Heart right ventricle (tissue), 16 donors: ENCODE measurements around the gene GMPR. TPM values are rescaled to one million over a fixed set of nuclear protein-coding genes. Genes with fewer than 3 reads are reported as not detected.
"Not testable (repeated sequence)": the region's sequence is repeated elsewhere in the genome, so short reads cannot be mapped to it uniquely, and the experiment has no call there.

Experiments used
- ATAC-seq, 8 donors: fragments of 200-7000 bp; cut with Tn5 transposase; one replicate each; pipeline ENCODE4 v1.9.1; 2020; ENCODE audit warnings: mild to moderate bottlenecking in 8 of 8, moderate library complexity in 8 of 8, moderate number of reproducible peaks in 1 of 8
- DNase-seq, 2 donors: peaks; one replicate each; pipeline ENCODE4 v3.0.0-alpha.2; 2020
- H3K27ac ChIP-seq, 10 donors: fragments of 200-600 bp; sonication (generic) in 2 of 10; one replicate each; pipeline versions ENCODE4 v1.5.0 to v1.8.0; 2020 to 2022; ENCODE audit warnings: mild to moderate bottlenecking in 3 of 10
- H3K27me3 ChIP-seq, 7 donors: fragments of 200-600 bp; one replicate each; pipeline ENCODE4 v1.8.0; 2021 to 2022; ENCODE audit warnings: mild to moderate bottlenecking in 2 of 7
- H3K36me3 ChIP-seq, 9 donors: fragments of 200-600 bp; sonication (generic) in 1 of 9; one replicate each; pipeline versions ENCODE4 v1.5.0 to v1.8.0; 2020 to 2022; ENCODE audit warnings: mild to moderate bottlenecking in 2 of 9
- H3K4me1 ChIP-seq, 9 donors: fragments of 200-600 bp; sonication (generic) in 1 of 9; one replicate each; pipeline versions ENCODE4 v1.5.0 to v1.8.0; 2020 to 2022; ENCODE audit warnings: mild to moderate bottlenecking in 4 of 9
- H3K4me3 ChIP-seq, 10 donors: fragments of 200-600 bp; sonication (generic) in 2 of 10; one replicate each; pipeline versions ENCODE4 v1.5.0 to v1.8.0; 2020 to 2022; ENCODE audit warnings: mild to moderate bottlenecking in 7 of 10, moderate library complexity in 2 of 10
- H3K9me3 ChIP-seq, 11 donors: fragments of 200-600 bp in 10 of 11; sonication (generic) in 2 of 11; one replicate each; pipeline versions ENCODE4 v1.5.0 to v1.8.0; 2013 to 2022; ENCODE audit warnings: mild to moderate bottlenecking in 2 of 11, control low read depth in 1 of 11, moderate library complexity in 1 of 11
- WGBS, 2 donors: extraction: QIAGEN DNeasy Blood & Tissue Kit; methylation state at CpG; one replicate each; pipeline ENCODE4 v1.1.7; 2013; ENCODE audit warnings: inconsistent platforms in 1 of 2; 5-methylcytosine and 5-hydroxymethylcytosine counted together
- intact Hi-C, 10 donors: fragments of 100-400 bp; cut with DNase I; formaldehyde crosslinking; loops; one replicate each; pipeline versions ENCODE4 v1.11.1 to v1.14.2; 2022
- polyA plus RNA-seq, 2 donors: library from polyadenylated mRNA; stranded (reverse); fragments of 200-250 nt; gene quantifications; one replicate each; pipeline ENCODE4 v1.2.3, GENCODE V29; 2013
- total RNA-seq, 10 donors: library from RNA; stranded (reverse); fragmentation: NEBNext Ultra II Directional in 3 of 10; extraction: Animal tissue kit (Norgen Biotek cat#: 25700) in 3 of 10; gene quantifications; one replicate each; pipeline versions ENCODE4 v1.2.1 to v1.2.4, GENCODE V29; 2021 to 2023
- TF ChIP-seq, protein P1 (sequence below), 9 donors: fragments of 200-600 bp; sonication (generic) in 2 of 9; IDR thresholded peaks; one replicate each; pipeline versions ENCODE4 v1.5.0 to v1.8.0; 2021 to 2022; ENCODE audit warnings: antibody characterized with exemption in 9 of 9, mild to moderate bottlenecking in 5 of 9, moderate library complexity in 1 of 9
- donor health status: Arrhythmogenic right ventricular cardiomyopathy.
- donor health status: ischemic (EF 13 %, LVEDD 7.1; RV severe dilation, severe dysfunction).
- donor health status: healthy with polysubstance abuse.
- donor health status: DM: no; HTN: yes; CAD: no.
- donor health status: DM: no; HTN: no; CAD: no.
- donor health status: ischemic (EF 25% LVEDD 6.9; RV normal size, moderate dysfunction).
- donor health status: ischemic (EF 25% LVEDD 5.7; RV mildly dilated, moderate dysfunction).
- donor health status: healthy.
- donor health status: DM: yes; HTN: yes; CAD: no.
- donor health status: Ischemic cardiomyopathy.
- donor health status: ischemic (EF 35%, LVEDD 5.7; RV mildly dilated, moderate dysfunction).
- donor health status: nonischemic (EF 11% LVEDD 7.7; RV severe dilation, severe dysfunction).
- donor health status: DM: yes; HTN: yes; CAD: no.
- donor health status: PGD.
- donor health status: ischemic (EF 29% LVEDD 5.4; RV normal size, mild dysfunction).
- donor health status: nonischemic (EF 23%, LVEDD 6.1; RV moderate dilation, normal function).

The GMPR gene
- total and polyA plus RNA-seq, 12 donors, result 74.1 to 334 (median 104) TPM

DNA sequence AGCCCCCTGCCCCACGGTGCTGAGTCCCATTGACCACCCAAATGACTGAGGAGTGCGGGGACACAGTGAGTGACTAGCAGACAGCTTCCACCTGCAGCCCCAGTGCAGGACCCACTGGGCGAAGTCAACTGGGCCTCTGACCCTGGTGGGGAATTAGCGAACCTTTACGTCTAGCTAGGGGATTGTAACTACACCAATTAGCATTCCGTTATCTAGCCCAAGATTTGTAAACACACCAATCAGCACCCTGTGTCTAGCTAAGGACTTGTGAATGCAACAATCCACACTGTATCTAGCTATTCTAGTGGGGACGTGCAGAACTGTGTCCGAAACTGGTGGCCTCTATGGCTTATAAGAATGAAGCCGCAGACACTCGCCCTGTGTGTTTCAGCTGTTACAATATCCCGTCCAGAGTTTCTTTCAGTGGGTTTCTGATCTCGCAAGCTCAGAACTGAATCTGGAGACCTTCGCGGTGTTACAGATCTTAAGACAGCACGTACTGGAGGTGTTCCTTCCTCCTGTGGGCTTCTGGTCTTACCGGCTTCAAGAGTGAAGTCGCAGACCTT, 21.1 kb upstream of the GMPR start:
- no peak overlapping the region for H3K4me3 ChIP-seq
- H3K27me3 ChIP-seq, result peaks cover 0 to 29% (median 5%) of the 10 kb centered on the region in 7 donors
- H3K36me3 ChIP-seq, result no peaks in the 10 kb centered on the region
- no peaks in the 10 kb centered on the region for H3K9me3 ChIP-seq
- peaks cover 0 to 24% (median 15%) of the 10 kb centered on the region in 9 donors for H3K4me1 ChIP-seq
- TF ChIP-seq, protein P1, sequence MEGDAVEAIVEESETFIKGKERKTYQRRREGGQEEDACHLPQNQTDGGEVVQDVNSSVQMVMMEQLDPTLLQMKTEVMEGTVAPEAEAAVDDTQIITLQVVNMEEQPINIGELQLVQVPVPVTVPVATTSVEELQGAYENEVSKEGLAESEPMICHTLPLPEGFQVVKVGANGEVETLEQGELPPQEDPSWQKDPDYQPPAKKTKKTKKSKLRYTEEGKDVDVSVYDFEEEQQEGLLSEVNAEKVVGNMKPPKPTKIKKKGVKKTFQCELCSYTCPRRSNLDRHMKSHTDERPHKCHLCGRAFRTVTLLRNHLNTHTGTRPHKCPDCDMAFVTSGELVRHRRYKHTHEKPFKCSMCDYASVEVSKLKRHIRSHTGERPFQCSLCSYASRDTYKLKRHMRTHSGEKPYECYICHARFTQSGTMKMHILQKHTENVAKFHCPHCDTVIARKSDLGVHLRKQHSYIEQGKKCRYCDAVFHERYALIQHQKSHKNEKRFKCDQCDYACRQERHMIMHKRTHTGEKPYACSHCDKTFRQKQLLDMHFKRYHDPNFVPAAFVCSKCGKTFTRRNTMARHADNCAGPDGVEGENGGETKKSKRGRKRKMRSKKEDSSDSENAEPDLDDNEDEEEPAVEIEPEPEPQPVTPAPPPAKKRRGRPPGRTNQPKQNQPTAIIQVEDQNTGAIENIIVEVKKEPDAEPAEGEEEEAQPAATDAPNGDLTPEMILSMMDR (IDR thresholded peaks at IDR 0.05), result no peak
- DNase-seq (no peak), ATAC-seq (peak in 1 of 8 donors; percentile 35)
- intact Hi-C loops, result no loop called here
- no peak overlapping the region for H3K27ac ChIP-seq
- 92 to 94% methylated on average over 17 of the region's 17 CpGs for WGBS, 2 donors

DNA sequence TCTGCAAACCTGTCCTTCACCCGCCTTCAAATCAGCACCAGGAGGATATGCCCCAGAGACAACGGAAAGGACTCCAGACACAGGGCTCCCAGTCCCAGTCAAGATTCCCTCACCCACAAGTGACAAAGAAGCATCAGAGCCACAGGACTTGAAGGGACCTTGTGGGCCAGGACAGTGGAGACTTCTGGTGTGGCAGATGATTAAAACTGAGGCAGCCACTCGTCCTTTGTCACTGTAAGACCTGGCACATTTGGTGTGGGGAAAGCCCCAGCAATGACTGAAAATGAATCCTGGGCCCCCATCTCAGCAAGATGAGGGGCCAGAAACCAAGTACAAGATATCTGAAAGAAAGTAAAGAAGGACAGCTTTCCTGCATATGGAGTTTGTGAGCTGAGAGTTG, 15.6 kb upstream of the GMPR start:
- peaks cover 0 to 4% (median 0%) of the 10 kb centered on the region in 9 donors for H3K4me1 ChIP-seq
- no peaks in the 10 kb centered on the region for H3K36me3 ChIP-seq
- H3K4me3 ChIP-seq, result no peak overlapping the region
- H3K27ac ChIP-seq, result no peak overlapping the region
- peaks cover 0 to 7% (median 0%) of the 10 kb centered on the region in 7 donors for H3K27me3 ChIP-seq
- TF ChIP-seq, protein P1 (IDR thresholded peaks at IDR 0.05), result no peak
- DNase-seq, result no peak
- peaks cover 0 to 3% (median 0%) of the 10 kb centered on the region in 11 donors for H3K9me3 ChIP-seq
- intact Hi-C loops, result no loop called here
- 88 to 90% methylated on average over 3 of the region's 3 CpGs for WGBS, 2 donors
- no peak for ATAC-seq

DNA sequence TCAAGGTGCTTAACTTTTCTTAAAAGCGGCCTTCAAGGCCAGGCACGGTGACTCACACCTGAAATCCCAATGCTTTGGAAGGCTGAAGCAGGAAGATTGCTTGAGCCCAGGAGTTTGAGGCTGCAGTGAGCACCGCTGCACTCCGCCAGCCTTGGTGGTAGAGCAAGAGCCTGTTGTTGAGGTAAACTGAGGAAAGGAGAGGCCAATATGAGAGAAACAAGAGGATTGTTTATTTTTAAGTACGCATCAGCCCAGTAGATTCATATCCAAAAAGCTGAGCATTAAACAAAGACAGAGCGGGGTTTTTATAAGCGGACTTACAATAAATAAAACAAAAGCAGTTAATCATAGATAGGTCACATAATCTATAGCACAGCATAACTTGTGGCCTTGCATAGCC, 15.0 kb upstream of the GMPR start:
- H3K4me1 ChIP-seq, result peaks cover 0 to 4% (median 0%) of the 10 kb centered on the region in 9 donors
- WGBS, 2 donors, result 94 to 96% methylated on average over 7 of the region's 7 CpGs
- no peak for ATAC-seq
- no peak overlapping the region for H3K27ac ChIP-seq
- no peaks in the 10 kb centered on the region for H3K36me3 ChIP-seq
- no peak overlapping the region for H3K4me3 ChIP-seq
- TF ChIP-seq, protein P1 (IDR thresholded peaks at IDR 0.05), result no peak
- H3K27me3 ChIP-seq, result peaks cover 0 to 2% (median 0%) of the 10 kb centered on the region in 7 donors
- no peak for DNase-seq
- H3K9me3 ChIP-seq, result peaks cover 0 to 3% (median 0%) of the 10 kb centered on the region in 11 donors
- intact Hi-C loops, result no loop called here

DNA sequence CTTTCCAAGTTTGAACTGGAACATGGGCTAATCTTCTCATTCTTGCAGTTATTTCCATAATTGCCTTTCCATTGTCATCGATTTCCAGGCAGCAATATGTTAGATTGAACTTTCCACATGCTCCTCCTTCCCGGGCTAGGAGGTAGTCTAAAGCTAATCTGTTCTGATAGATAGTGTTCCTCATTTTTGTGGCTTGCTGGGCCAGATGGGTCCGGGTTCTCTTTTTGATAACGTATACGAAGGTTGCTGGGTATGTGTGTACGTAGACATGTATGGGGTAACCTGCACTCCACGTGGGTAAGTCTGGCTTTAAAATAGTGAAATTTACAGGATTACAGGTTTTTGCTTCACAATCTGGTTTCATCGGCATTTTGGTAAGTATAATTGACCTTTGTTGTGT, 14.0 kb upstream of the GMPR start:
- TF ChIP-seq, protein P1 (IDR thresholded peaks at IDR 0.05), result no peak
- intact Hi-C loops, result no loop called here

DNA sequence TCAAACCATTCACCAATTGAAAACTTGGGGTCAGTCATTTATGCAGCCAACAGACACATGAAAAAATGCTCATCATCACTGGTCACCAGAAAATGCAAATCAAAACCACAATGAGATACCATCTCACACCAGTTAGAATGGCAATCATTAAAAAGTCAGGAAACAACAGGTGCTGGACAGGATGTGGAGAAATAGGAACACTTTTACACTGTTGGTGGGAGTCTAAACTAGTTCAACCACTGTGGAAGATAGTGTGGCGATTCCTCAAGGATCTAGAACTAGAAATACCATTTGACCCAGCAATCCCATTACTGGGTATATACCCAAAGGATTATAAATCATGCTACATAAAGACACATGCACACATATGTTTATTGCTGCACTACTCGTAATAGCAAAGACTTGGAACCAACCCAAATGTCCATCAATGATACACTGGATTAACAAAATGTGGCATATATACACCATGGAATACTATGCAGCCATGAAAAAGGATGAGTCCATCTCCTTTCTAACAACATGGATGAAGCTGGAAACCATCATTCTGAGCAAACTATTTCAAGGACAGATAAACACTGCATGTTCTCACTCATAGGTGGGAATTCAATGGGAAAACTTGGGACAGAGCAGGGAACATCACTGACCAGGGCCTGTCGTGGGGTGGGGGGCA, 13.2 kb upstream of the GMPR start:
- intact Hi-C loops, result not testable (repeated sequence)
- H3K27me3 ChIP-seq, result peaks cover 0 to 10% (median 0%) of the 10 kb centered on the region in 7 donors
- WGBS, 2 donors, result 86% methylated on average over 3 of the region's 3 CpGs

More for the DNA sequence above, 14.0 kb upstream of the GMPR start:
- Histone ChIP-seq H3K27ac (no peak overlapping the region), H3K9me3 (peaks cover 0 to 3% (median 0%) of the 10 kb centered on the region in 11 donors), H3K4me1 (peaks cover 0 to 10% (median 4%) of the 10 kb centered on the region in 9 donors), H3K4me3 (no peak overlapping the region), H3K27me3 (peaks cover 0 to 3% (median 0%) of the 10 kb centered on the region in 7 donors), H3K36me3 (no peaks in the 10 kb centered on the region)
- 81 to 89% methylated on average over 8 of the region's 8 CpGs for WGBS, 2 donors
- DNase-seq (no peak), ATAC-seq (no peak)

DNA sequence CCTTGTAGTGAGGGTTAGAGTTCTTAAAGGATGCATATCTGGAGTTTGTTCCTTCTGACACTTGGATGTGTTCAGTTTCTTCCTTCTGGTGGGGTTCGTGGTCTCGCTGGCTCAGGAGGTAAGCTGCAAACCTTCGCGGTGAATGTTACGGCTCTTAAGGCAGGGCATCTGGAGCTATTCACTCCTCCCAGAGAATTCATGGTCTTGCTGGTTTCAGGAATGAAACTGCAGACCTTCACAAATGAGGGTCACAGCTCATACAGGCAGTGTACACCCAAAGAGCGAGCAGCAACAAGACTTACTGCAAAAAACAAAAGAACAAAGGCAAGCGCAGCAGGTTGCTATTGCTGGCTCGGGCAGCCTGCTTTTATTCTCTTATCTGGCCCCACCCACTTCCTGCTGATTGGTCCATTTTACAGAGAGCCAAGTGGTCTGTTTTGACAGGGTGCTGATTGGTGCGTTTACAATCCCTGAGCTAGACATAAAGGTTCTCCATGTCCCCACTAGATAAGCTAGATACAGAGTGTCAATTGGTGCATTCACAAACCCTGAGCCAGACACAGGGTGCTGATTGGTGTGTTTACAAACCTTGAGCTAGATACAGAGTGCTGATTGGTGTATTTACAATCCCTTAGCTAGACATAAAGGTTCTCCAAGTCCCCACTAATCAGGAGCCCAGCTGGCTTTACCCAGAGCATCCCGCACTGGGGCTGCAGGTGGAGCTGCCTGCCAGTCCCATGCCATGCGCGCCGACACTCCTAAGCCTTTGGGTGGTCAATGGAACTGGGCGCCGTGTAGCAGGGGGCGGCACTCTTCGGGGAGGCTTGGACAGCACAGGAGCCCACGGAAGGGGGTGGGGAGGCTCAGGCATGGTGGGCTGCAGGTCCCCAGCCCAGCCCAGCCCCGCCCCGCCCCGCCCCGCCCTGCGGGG, 12.0 kb upstream of the GMPR start:
- Histone ChIP-seq H3K27me3 (peaks cover 0 to 18% (median 0%) of the 10 kb centered on the region in 7 donors), H3K4me1 (peaks cover 0 to 18% (median 13%) of the 10 kb centered on the region in 9 donors)
- intact Hi-C loops, H3K4me3 ChIP-seq, H3K36me3 ChIP-seq, DNase-seq, H3K9me3 ChIP-seq, ATAC-seq, H3K27ac ChIP-seq: not testable (repeated sequence)
- 88 to 92% methylated on average over 23 of the region's 23 CpGs for WGBS, 2 donors

More for the DNA sequence above, 13.2 kb upstream of the GMPR start:
- not testable (repeated sequence) for H3K4me3 ChIP-seq, H3K9me3 ChIP-seq, ATAC-seq, DNase-seq, H3K27ac ChIP-seq, H3K36me3 ChIP-seq
- H3K4me1 ChIP-seq, result peaks cover 0 to 17% (median 12%) of the 10 kb centered on the region in 9 donors
